Measurements from ENCODE around the gene ANKRD33B.

The ANKRD33B gene

DNA sequence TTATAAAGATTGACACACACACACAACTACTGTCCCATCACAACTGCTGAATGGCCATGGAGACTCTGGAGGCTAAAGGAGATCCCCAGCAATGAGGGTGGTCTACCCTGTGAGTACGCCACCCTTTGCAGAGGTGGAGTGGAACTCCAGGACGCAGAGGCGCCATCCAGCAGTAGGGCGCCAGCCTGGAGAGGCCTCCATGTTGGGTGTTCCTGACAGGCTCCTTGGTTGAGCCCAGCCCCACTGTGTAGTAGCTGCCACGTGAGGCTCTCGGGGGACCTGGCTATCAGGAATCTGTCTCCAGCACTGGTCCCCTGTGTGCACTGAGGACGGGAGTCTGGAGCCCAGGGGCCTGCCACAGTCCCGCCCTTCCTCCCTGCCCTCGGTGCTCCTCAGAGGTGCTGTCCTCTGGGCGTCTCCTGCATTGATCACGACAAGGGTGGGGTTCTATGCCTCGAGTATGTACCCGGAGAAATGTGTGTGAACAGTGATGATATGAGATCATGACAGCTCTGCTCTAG lies 124.8 kb downstream of the ANKRD33B start:
- no peak overlapping the region for H3K4me3 ChIP-seq (ENCODE audit: low read depth, low read length)

DNA sequence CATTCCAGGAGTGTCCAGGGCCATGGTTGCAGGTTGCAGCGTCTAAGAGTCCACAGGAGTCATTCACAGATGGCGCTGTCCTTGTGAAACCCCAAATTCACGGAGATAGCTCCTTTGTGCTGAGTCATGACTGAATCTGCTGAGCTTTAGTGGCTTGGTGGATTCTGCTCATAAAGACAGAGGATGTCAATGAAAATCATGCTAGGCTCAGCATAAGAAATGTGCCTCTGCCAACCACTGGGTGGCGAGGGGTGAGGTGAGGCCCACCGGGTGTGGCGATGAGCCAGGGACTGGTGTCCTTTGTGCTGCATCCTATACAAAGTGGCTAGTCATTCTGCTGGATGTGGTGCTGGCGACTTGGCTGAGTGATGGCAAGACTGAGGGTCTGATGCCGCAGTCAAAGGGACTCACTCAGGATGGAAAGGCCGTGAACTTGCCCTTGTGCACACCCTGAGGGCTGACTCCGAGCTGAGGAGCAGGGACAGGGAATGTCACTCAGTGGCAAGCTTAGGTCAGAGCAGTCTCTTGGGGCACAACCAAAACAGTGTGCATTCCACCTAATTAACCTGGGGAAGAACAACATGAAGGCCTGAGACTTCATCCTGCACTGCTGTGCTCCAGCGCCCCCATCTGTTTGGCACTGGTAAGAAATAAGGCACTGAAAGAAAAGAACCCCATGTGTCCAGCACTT lies 125.7 kb downstream of the ANKRD33B start:
- H3K4me3 ChIP-seq (ENCODE audit: low read depth, low read length), result no peak overlapping the region

GRCh38 chr5:10690460-10691440 lies 126.9 kb downstream of the ANKRD33B start:
- no peak overlapping the region for H3K4me3 ChIP-seq (ENCODE audit: low read depth, low read length)

DNA sequence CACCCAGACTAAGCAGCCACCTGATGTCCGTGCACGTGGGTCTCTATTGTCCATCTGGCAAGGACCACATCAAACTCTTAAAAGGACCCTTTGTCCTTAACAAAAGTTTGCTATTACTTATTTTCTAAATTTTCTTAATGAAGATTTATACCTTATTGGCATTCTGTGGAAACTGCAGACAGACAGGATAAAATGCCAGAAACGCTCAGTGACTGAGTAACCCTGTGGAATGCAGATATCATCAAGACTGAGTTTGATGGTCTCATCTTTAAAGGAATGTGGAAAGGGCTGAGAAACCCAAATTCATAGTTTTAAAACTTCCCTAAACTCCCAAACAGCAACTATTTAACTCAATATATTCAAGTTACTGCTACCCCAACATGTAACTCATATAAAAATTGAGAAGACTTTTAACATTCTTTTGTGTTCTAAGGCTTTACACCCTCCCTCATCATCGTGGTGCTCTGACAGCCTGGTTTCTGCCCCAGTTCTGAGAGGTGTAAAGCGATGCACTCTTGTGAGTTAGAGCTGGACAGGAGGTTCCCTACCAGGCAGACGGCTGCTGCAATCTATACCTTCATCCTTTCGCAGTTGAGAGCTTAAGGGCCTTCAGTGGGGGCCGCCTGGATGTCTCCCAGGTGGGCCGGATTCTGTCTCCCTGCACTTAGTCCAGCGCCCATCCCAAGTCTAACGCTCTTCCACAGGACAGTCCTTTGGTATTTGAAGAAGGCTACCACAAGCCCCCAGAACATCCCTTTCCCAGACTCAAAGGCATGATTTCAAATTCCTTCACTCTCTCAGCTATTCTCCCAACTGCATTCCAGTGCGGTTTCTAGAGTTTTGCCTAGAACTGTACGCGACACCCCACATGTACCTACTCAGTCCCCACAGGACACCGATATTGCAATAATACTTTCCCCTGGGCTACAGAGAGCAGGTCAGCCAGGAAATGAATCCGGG lies 128.2 kb downstream of the ANKRD33B start:
- no peak overlapping the region for H3K4me3 ChIP-seq (ENCODE audit: low read depth, low read length)

- H3K4me3 ChIP-seq (ENCODE audit: low read depth, low read length), result no peak overlapping the region
Measured at GRCh38 chr5:10695055-10695649, 131.3 kb downstream of the ANKRD33B start.

- H3K4me3 ChIP-seq (ENCODE audit: low read depth, low read length), result no peak overlapping the region
Measured at GRCh38 chr5:10695759-10696543, 132.1 kb downstream of the ANKRD33B start.

GRCh38 chr5:10699281-10699874 lies 135.5 kb downstream of the ANKRD33B start:
- no peak overlapping the region for H3K4me3 ChIP-seq (ENCODE audit: low read depth, low read length)

GRCh38 chr5:10699987-10700386 lies 136.1 kb downstream of the ANKRD33B start:
- H3K4me3 ChIP-seq (ENCODE audit: low read depth, low read length), result no peak overlapping the region

DNA sequence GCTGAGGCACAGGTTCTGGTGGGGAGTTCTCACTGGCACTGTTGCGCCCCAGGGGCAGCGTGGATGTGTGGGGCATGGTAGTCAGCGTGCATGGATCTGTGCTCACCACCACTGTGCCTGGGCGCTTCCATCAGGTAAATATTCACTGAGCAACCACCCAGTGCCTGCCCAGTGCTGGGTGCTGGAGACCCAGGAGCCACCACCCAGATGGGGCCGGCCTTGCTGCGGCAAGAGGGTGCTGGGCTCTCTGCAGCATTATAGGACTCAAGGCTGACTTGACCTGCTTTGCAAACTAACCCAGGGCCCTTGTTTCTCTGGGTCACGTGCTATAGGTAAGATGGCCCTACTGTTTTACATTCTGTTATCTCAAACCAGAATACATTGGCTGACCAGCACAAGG lies 136.6 kb downstream of the ANKRD33B start:
- H3K4me3 ChIP-seq (ENCODE audit: low read depth, low read length), result no peak overlapping the region

DNA sequence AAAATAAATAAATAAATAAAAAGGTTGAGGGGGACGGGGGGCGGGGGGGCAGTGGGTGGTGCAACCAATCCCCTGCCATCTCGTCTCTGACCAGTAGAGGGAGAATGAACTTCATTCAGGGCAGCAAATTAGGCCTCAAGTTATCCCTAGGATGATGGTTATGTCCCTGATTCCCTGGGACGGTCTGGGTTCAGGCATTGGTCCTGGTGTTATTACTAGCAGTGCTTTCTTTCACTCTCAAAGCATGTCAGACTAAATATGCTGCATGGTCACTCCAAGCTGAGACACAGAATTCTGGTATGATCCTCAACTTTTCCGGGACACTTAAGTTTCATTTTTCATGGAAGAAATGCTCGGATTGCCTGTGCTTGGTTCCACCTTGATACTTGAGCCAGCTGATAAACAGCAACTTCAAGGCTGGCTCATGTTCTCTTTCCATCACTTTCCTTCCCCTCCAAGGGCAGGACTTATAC lies 137.7 kb downstream of the ANKRD33B start:
- H3K4me3 ChIP-seq (ENCODE audit: low read depth, low read length), result no peak overlapping the region

GRCh38 chr5:10702040-10702629 lies 138.3 kb downstream of the ANKRD33B start:
- H3K4me3 ChIP-seq (ENCODE audit: low read depth, low read length), result no peak overlapping the region

DNA sequence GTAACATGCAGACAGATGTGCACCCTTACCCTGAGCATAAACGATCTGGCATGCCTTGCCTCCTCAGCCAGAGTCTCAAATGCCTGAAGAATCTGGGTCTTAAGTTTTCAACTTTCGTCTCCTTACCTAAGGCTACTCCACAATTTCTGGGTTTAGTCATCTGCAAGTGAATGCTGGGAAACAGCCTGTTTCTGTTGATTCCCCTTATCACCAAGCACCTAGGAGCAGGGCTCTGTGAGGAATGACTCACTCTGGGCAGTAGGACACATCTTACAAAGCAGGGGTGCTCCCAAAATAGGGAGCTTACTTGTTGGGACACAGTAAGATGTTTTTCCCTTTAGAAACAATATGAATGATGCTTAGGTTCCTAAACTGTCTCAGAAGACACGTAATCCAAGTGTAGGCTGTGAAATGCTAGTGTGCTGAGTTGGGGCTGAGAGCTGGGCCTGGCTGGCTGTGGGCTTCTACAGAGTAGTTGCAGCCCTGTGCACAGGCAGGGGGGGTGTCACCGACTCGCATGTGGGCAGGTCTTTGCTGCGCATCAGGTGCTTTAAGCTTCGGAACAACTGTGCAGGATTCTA lies 139.1 kb downstream of the ANKRD33B start:
- H3K4me3 ChIP-seq (ENCODE audit: low read depth, low read length), result no peak overlapping the region

- H3K4me3 ChIP-seq (ENCODE audit: low read depth, low read length), result no peak overlapping the region
Measured at GRCh38 chr5:10703676-10704075, 139.8 kb downstream of the ANKRD33B start.

DNA sequence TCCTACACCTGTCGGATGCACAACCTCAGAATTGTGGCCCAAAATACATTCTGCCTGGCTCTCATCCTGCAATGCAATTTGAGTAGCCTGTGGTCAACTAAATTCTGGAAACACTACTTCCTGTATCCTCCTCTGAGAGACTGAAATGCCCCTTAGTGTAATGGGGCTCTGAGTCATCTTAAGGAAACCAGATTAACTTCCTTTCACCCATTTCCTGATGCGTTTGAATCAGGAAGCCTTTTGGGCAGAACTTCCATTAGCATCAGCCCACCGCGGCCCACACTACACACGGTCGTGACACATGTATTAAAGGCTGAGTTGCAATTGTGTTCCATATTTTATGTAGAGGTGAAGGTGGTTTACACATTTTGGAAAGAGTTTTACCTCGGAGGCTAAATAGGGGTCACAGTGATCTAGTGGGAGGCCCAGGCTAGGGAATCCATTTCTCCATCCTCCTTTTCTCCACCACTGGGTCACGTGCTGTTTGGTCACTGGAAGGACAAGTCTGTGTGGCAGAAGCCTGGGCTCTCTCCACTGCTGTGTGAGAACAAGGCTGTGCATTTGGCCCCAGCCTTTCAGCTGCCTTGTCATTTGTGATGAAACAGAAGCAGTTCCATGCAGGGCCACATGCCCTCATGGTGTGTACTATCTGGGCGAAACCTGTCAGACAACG lies 141.2 kb downstream of the ANKRD33B start:
- H3K4me3 ChIP-seq (ENCODE audit: low read depth, low read length), result no peak overlapping the region

GRCh38 chr5:10705747-10706146 lies 141.9 kb downstream of the ANKRD33B start:
- no peak overlapping the region for H3K4me3 ChIP-seq (ENCODE audit: low read depth, low read length)

GRCh38 chr5:10706326-10706725 lies 142.5 kb downstream of the ANKRD33B start:
- H3K4me3 ChIP-seq (ENCODE audit: low read depth, low read length), result no peak overlapping the region
